ENCODE data around the gene SSTR3.
"Not testable (repeated sequence)": the region's sequence is repeated elsewhere in the genome, so short reads cannot be mapped to it uniquely, and the experiment has no call there.

Gene SSTR3

DNA sequence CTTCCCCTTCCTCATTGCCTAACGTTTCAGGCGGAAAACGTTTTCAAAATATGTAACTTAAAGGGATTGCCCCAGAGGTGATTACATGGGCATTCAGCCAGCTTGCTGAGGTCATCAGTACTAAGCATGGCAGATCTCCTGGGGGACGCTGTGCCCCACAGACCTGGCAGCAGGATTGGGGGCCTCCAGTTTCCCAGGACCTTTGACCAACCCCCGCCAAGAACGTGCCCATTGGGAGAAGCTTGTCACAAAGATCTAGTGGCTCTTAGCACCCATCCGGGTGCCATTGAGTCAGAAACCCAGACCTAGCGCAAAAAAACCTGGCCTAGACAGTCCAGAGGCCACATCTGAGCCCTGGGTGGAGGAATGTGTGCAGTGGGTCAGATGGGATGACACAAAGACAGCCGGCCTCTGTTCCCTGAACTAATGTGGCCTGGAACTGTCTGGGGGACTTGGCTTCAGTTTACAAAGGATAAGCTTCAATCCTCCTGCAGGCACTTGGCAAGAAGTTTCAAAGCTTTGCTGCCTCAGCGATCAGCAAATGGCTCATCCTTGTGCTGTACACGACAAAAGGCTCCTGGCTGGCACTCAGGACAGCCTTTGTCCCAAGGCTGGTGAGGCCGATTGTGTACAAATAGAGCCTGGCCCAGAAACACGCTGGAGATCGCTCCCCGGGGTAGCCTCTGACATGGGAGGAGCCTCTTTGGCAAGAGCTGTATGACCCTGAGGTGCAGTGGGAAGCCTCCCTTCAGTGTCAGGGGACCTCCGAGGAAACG lies 33.7 kb downstream of the SSTR3 start:
- no peak for DNase-seq

DNA sequence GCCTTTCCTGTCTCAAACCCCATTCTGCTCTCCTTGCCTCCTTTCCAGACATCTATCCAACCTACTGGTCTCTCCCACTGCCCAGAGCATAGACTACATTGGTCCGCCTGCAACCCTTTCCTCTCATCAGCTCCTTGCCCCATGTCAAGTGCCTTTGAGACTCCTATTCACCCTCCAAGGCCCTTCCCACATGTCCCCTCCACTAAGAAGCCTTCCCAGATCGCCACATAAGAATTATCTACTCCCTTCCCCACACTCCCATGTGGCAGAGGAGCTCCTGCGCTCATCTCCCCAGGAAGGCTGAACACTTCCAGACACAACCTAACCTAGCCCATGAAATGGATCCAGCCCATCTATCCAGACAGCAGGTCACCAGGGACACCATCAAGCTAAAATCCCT lies 34.5 kb downstream of the SSTR3 start:
- DNase-seq, result no peak

DNA sequence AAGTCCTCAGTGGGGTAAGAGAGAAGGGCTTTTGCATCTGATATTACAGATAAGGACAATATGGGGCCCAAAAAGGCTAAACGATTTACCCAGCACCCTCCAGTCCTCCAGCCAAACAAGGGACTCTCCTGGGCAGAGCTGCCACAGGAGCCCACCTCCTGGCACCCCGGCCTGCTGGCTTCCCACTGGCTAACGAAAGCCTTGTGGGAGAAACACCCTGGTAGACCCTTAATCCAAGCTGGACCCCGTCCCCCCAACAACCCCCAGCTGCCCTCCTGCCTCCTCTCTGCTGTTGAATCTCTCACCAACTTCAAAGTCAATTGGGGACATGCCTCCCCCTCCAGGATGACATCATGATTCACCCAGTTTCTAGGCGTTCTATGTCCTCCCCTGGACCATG lies 35.1 kb downstream of the SSTR3 start:
- DNase-seq, result no peak

- DNase-seq, result no peak
Observed at GRCh38 chr22:37176464-37177061, 35.7 kb downstream of the SSTR3 start.

DNA sequence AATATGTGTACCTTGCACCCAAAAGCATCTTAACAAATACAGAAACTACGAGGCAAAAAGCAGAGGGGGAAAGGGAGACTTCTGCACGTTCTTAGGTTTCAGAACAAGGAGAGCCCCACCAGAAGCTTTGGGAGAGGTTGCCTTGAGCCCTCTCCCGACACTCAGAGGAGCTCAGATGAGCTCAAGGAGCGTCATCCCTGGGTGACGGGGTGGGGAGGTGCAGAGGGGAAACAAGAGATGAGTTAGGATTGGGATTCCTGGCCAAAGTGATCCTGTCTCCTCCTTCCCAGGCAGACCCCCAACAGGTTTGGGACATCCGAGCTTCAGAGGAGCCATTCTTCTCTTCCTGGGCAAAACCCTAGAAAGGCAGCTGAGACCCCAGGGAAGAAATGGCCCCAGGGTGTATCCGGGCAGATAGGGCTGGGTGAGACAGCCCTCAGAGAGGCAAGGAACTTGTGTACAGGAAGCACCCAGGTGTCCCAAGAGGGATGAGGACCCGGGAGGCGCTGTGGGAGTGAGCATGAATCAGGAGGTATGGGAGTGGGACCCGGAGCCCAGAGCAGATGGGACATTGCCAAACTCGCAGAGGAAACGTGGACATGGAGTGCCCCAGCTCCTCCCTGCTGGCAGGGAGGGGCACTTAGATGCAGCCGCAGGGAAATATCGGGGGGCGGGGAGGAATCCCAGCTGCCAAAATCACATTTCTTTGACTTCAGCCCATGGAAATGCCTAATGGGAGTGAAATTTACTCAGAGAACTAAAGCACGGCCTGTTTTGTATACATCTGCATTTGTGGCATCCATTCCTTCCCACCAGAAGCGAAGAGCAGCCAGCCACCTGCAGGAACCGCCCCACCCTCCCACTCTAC lies 36.6 kb downstream of the SSTR3 start:
- no peak for DNase-seq

DNA sequence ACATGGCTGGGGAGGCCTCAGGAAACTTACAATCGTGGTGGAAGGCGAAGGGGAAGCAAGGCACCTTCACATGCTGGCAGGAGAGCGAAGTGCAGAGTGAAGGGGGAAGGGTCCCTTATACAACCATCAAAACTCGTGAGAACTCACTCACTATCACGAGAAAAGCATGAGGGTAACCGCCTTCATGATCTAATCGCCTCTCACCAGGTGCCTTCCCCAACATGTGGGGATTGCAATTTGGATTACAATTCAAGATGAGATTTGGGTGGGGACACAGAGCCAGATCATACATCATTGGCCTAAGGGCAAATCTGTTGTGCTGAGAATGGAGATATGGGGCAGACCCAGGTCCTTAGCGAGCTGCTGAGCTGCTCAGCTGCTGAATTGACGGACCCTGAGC lies 37.3 kb downstream of the SSTR3 start:
- DNase-seq, result no peak

GRCh38 chr22:37173709-37174108 lies 38.6 kb downstream of the SSTR3 start:
- no peak for DNase-seq

GRCh38 chr22:37172266-37173245 lies 39.7 kb downstream of the SSTR3 start:
- DNase-seq, result no peak

DNA sequence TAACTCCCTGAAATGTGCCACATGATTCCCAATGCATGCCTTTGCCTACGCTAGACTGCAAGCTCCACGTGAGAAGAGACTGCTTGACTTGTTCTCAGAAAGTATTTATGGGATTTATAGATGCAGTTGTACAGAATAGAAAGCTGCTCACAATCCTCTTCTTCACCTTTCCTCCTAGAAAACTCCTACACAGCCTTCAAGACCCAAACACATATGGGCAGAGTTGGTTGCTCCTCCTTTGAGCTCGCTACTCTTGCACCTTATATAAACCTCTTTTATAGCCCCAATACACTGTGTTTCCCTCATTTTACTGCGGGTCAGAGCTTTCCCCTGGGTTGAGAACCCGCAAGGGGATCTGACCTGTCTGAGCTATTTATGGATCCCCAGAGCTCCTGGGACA lies 40.6 kb downstream of the SSTR3 start:
- no peak for DNase-seq

GRCh38 chr22:37170689-37171405 lies 41.4 kb downstream of the SSTR3 start:
- DNase-seq, result not testable (repeated sequence)

DNA sequence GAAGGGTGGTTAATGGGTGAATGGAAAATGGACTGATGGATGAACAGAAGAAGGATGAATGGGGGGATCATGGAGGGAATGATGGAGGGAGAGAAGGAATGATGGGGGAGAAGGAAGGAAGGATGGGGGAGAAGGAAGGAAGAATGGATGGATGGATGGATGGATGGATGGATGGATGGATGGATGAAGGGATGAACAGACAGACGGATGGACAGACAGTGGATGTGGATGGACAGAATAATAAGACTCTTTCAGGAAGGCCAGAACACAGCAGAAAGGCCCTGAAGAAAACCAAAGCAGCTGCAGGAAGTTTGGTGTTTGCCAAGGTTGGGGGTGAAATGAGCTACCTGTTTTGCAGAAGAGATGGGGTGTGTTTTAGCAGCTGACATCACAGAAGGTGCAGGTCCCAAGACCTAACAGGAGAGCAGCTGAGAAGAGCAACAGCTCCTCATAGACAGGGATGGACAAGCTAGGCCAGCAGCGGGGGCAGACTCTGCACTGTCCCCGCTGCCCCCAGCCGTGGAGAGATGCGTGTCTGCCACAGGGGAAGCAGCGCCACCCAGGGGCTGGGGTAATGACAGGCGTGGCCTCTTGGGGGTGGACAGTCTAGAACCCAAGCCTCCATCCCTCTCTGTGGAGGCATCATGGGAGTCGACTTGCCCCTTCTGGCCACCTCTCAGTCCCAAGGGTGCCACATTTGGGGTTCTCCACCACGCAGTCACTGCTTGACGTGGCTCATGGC lies 42.2 kb downstream of the SSTR3 start:
- no peak for DNase-seq

- no peak for DNase-seq
Observed at GRCh38 chr22:37169406-37169805, 42.9 kb downstream of the SSTR3 start.

DNA sequence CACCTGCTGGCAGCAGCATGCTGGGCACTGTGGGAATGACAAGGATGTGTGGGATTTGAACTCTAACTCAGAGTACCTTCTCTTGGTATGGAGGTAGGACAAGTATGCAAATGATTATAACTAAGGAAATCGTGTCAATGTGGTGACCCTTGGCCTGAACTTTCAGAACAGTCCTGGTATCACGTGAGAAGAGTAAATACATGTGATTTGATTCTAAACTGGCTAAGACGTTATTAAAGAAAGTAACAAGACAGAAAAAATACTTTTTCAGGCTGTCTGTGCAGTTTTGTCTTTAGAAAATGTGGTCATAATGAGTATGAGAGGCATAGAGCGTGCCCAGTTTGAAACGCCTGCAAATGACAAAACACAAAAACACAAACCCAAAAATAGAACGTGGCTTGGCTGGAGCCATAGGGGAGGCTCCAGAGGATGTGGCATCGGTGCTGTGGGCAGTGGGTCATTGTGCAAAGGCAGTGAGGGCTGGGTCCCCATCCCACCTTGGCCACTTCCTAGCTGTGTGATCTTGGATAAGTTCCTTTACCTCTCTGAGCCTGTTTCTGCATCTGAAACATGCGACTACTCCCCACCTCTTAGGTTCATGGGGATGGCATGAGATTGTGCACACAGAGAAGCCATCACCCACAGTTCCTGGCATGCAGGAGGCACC lies 44.2 kb downstream of the SSTR3 start:
- DNase-seq, result no peak

DNA sequence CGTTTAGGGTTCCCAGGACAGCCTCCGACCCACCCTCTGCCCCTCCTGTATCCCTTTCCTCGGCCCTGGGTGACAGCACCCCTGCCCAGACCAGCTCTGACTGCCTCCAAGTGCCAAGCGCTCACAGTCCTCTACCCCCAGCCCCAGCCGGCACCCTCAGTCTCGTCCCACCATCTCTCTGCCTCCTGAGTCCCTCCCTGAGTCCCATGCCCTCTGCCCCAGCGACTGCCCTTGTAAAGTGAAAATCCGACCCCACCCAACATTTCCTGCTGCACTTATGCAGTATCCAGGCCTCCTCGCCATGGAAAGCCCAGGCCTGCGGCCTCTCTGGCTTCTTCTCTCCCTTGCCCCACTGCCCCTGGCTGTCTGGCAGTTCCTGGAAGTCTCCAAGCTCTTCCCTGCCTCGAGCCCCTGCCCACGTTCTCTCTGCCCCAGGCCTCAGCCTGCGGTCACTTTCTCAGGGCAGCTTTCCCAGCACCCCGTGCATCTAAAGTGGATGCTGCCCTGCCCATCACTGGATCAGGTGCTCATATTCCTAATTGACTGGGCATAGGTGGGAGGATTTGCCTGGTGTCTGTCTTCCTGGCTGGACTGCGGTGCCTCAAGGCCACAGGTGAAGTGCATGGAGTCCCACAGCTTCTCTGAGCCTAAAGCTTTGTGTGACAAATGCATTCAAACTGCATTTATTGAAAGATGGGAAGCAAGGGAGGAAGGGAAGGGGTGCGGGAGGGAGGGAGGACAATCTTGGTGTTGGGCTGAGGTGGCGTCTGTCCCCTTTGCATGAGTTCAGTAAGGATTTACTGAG lies 44.9 kb downstream of the SSTR3 start:
- no peak for DNase-seq

- no peak for DNase-seq
Observed at GRCh38 chr22:37166675-37167066, 45.6 kb downstream of the SSTR3 start.

DNA sequence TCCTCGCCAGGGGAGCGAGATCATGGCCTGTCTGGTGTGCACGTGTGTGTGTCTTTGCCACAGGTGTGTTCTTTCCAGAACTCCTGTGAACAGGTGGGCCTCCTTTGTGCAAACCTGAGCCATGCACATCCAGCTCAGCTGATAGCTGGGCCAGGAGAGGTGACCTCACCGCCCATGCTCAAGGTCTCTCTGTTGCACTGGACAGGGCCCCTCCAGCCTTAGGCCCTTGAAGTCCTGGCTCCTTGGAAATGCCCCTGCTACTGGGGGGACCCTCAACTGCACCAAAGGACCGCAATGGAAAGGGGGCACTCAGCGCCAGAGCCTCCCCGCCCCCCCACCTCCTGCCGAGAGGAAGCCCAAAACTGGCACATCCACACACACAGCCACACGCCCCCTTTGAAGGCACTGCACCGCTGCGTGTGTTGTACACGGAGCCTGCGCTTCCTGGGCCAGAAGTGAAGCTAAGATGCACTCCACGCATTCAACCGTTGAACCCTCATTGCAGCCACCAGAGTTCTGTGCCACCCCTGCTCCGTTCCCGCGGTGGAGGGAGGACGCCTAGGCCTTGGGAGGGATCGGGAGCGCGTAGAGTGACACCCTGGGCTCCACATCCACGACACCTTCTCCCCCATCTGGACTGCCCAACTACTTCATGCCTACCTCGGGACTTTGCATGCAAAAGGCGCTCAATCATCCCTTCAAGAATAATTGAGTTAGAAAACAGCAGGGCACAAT lies 46.2 kb downstream of the SSTR3 start:
- no peak for DNase-seq

GRCh38 chr22:37165066-37165465 lies 47.2 kb downstream of the SSTR3 start:
- DNase-seq, result no peak

GRCh38 chr22:37164505-37164887 lies 47.8 kb downstream of the SSTR3 start:
- DNase-seq, result no peak
